ENCODE results near the gene UNC79.
A peak's percentile ranks its signal among the peaks of the same experiment; 100 is the strongest.

The UNC79 gene

GRCh38 chr14:93655078-93655750 is 224.5 kb downstream of the UNC79 start:
- peak in 20 of 56 donors; percentile 3 to 92 (median 20) for DNase-seq

DNA sequence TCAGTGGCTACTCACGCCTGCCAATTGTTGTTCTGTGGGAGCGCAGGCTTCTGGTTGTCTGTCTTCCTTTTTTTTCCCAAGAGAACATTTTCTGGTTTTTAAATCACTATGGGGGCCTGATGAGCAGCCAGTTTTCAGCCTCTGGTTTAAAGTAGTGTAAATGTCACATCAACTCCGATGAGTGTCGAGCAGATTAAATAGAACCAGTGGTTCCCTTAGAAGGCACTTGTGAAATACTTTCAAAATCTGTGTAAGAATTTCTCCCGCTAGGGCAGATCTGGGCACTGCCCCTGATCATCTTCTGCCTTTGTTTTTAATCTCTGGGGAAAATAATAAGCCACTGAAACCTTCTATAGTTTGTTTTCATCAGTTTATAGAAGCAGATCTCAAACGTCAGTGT is 227.1 kb downstream of the UNC79 start:
- peak in 1 of 56 donors; percentile 9 for DNase-seq

- no peak for DNase-seq
These were observed 232.6 kb downstream of the UNC79 start for GRCh38 chr14:93663317-93663716.

DNA sequence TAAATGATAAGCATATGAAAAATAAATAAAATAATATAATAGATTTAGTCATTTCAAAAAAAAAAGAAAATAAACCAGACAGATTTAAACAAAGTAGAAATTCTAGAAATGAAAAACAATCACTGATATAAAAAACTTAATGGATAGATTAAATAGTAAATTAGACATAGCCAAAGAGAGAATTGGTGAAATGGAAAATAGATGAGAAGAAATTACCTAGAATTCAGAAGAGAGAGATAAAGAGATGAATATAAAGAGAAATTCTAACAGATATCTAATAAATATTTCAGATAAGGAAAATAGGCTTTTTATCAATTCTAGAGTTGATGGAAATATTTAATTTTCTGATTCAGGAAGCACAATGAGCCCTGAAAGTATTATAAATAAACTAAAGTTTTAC is 234.4 kb downstream of the UNC79 start:
- no peak for DNase-seq

DNA sequence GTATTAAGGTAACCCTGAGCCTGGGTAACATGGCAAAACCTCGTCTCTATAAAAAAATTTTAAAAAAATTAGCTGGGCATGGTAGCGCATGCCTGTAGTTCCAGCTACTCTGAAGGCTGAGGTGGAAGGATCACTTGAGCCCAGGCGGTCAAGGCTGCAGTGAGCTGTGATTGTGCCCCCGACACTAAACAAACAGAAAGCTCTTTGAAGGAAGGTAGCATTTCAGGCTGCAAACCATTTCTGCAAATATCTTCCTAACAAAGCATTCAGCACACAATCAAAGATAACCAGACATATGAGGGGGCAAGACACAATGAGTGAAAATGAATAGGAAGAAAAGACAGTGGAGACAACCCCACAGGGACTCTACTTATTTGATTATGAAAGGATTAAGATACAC is 238.9 kb downstream of the UNC79 start:
- DNase-seq = no peak

DNA sequence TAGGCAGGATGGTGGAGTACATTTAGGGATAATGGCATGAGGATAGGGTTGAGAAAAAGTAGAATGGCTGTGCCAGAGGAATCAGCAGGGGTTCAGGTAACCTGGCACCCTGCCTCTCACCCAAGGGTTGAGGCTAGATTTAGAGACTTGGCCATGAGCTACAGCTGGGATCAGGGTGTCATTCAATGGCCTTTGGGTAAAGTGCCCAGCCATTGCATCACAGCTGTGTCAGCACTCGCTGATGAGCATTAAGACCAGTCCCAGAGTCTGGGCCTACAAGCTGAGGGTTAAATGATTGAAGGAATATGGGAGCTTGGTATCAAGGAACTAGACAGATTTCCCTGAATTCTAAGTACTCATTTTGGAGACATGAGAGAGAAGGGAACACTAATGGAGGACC is 243.6 kb downstream of the UNC79 start:
- no peak for DNase-seq

DNA sequence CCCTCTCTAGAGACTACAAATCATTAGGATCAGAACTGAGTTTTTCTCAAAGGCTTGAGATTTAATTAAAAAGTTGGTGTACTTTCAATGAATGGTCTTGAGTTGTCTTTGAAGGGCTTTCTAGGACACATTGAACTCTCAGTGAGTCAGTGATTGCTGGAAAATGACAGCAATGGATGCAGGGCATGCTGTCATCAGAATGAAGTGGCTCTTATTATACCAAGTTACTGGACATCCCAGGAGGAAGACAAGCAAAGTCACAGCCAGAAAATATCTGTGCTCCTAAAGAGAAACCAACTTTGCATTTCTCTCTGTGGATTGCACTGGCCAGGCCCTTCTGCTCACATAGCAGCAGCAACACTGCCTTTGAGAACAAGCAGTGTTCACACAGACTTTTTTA is 244.9 kb downstream of the UNC79 start:
- DNase-seq = no peak

DNA sequence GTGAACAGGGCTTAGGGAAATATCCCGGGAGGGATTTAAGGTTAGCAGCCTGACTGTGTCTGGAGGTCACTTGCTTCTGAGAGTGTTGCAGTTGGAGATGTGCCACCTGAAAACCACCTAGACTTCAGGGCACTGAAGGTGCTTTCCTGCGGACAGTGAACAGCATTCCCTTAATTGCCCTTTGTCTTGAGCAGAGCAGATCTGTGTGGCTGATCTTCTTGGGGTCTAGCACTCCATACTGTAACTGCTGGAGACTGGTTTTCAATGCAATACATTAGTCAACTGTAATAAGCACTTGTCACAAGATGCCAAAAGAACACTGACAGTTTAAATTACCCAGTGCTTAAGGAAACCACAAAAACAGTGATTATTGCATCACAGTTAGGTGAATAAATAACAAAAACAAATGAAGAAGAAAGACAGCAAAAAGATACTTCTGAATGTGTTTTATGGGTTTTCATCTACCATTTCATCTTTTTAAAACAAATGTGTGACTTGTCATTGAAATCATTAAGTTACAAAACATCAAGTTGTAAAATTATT is 245.7 kb downstream of the UNC79 start:
- DNase-seq = no peak

DNA sequence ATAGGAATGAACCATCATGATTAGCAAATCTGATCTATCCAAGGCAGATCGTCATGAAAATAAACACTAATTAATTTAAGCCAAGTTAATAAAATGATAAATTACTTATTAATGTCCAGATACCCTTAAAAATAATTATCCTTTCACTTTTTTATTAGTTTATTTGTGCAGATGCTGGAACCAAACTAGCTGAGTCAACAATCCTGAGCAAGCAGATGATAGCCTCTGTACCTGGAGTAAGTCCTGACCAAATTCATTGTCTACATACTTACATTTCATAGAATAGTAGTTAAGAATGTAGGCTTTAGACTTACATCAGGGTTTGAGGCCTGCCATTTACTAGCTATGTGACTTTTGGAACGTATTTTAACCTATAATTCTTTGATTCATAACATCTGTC is 251.7 kb downstream of the UNC79 start:
- DNase-seq = no peak

- no peak for DNase-seq
These were observed 252.5 kb downstream of the UNC79 start for GRCh38 chr14:93683226-93683625.

DNA sequence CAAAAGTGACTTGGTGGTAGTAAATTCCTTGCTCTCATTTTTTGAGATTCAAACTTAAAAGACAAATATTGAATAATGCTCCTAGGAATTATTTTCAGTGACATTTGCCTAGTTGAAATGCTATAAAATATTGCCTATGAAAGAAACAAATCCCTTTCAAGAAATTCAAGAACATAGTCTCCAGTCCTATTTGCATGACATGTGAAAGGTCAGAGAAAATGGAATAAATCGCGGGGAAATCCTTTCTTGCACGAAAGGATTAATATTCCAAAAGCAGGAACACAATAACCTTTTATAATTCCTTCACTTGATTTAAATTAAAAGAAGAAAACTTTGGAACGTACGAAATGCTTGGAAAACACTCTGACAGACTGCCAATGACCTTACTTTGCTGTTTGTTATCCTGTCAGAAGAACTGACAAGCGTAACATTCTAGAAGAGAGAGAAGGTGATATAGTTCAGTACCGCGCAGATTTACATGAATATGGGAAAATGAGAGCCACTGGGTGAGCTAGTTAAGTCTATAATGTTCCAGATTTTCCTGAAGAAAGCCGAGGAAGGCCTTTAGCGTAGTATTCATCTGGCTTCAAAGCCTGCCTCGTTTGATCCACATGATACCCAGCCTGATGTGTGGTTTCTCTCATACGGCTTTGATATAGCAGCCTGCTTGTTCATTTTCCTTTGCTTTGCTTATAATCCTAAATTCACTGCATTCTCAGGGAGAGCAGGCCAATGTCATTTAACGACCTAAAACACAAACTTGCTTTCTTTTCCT is 254.6 kb downstream of the UNC79 start:
- DNase-seq = no peak

- no peak for DNase-seq
These were observed 255.5 kb downstream of the UNC79 start for GRCh38 chr14:93686268-93686667.

- DNase-seq = no peak
These were observed 257.5 kb downstream of the UNC79 start for GRCh38 chr14:93688239-93688666.

- DNase-seq = no peak
These were observed 258.1 kb downstream of the UNC79 start for GRCh38 chr14:93688820-93689219.

GRCh38 chr14:93690146-93690545 is 259.4 kb downstream of the UNC79 start:
- no peak for DNase-seq

GRCh38 chr14:93691042-93691780 is 260.5 kb downstream of the UNC79 start:
- no peak for DNase-seq

GRCh38 chr14:93693914-93694313 is 263.2 kb downstream of the UNC79 start:
- no peak for DNase-seq

- DNase-seq = no peak
These were observed 270.2 kb downstream of the UNC79 start for GRCh38 chr14:93700928-93701327.

DNA sequence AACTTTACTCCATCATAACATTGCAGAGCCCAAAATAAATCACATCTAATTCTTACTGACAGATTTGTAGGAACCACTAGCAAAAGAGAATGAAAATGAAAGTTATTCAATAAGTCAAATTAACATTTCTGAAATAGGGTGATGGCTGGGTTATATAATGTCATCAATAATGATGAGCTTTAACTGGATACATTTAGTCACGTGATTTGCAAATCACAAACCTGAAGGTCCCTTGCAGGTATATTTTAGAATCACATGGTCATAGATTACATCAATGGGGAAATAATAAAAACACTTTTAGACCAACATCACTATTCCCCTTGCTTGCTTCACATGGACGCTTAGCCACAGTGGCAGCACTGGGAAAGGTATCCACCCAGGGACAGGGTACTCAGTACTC is 270.8 kb downstream of the UNC79 start:
- DNase-seq = no peak

DNA sequence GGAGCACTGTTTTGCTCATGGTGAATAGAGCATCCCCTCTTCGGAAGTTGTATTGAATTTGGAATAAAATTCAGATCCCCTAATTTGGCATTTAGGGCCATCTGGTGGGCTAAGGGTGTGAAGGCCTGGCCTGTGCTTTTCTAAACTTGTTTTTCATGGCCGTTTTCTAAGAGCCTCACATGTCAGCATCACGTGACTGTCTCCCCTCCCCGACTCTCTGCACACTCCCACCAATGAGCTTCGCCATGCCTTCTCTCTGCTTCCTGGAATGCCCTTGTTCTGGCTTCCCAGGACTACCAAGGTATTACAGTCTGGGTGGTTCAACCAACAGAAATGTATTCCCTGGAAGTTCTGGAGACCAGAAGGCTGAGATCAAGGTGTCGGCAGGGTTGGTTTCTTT is 272.2 kb downstream of the UNC79 start:
- DNase-seq = no peak

DNA sequence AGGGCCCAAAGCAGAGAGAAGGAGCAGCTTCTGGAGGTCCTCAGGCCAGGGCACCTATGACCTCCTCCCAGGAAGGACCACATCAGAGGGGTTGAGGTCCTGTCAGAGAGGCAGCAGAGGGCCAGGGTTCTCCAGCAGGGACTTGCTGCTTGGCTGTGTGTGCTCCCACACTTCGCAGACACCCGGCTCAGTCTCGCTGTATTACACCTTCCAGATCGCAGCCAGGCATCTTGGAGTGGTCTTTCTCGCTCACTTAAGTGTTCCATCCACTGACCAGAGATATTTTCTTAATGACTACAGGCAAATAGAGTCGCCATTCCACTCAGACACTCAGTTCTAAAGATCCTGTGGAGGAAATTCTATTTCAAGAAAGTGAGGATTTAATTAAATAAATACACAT is 273.2 kb downstream of the UNC79 start:
- DNase-seq = no peak

DNA sequence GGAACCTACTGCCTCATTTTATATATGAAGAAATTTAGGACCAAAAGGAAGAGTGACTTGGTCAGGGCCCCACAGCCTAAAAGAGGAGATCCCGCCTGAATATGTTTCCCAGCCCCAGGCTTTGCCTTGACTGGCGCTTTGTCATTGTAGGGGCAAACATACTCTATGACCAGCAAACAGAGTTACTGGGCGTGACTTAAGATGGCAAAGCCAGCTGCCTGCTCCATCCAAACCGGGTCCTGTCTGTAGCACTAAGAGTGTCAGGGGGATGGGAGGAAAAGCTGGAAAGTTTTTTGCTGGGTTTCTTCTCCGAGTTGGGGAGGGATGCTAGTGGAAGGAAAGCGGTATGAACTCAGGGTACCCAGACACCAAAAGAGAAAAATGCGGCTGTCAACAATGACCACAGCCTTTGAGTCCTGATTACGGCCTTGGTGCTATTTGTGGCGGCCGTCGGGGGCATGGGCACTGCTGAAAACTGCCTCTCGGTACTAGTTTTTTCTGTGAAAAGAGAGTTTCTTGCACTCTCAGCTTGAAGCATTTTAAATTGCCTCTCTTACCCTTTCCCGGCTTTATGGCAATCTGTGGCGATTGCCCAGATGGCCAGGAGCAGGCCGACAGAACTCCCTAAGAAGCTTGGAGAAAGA is 274.9 kb downstream of the UNC79 start:
- no peak for DNase-seq

Measured in amygdala (tissue), 56 donors.